Testis (tissue), 2 donors: Measurements from ENCODE around the gene SLC4A5.

Experiments used
- CTCF ChIP-seq, 3 experiments: fragments of 450-650 bp in 2 of 3; fragments of 200-600 bp in 1 of 3; sonication (generic) in 1 of 3; IDR thresholded peaks; one replicate each; pipeline ENCODE4 v1.5.1; 2016 to 2019; ENCODE audit warnings: antibody characterized with exemption in 3 of 3, mild to moderate bottlenecking in 2 of 3, moderate library complexity in 1 of 3
- POLR2A ChIP-seq: fragments of 450-650 bp; IDR thresholded peaks from one replicate; pipeline ENCODE4 v1.6.1; 2017; ENCODE audit warnings: antibody characterized with exemption, mild to moderate bottlenecking, moderate library complexity

GRCh38 chr2:74250189-74250631 lies 93.0 kb downstream of the SLC4A5 start:
- TF ChIP-seq POLR2A (no peak), CTCF (IDR thresholded peaks at IDR 0.05) (peak; percentile 62 to 83 (median 71))
